BE2C (cell line): Measurements from ENCODE around the gene SIK2.
A peak's percentile ranks its signal among the peaks of the same experiment; 100 is the strongest.

Experiments used
- DNase-seq: peaks from one replicate; pipeline ENCODE4 v3.0.0-alpha.2; 2020
- H3K27me3 ChIP-seq: fragments of 250-450 bp; sonication (Bioruptor Pico); 2 replicates; pipeline ENCODE4 v1.5.1; 2020; ENCODE audit warnings: mild to moderate bottlenecking
- H3K36me3 ChIP-seq: fragments of 250-450 bp; sonication (Bioruptor Pico); 2 replicates; pipeline ENCODE4 v1.5.1; 2020; ENCODE audit warnings: mild to moderate bottlenecking
- H3K4me1 ChIP-seq: fragments of 250-450 bp; sonication (Bioruptor Pico); 2 replicates; pipeline ENCODE4 v1.5.1; 2020
- H3K4me3 ChIP-seq: 2 replicates; pipeline ENCODE4 v1.5.1; 2011; ENCODE audit warnings: low read depth, low read length
- H3K9me3 ChIP-seq: fragments of 250-450 bp; sonication (Bioruptor Pico); 2 replicates; pipeline ENCODE4 v1.5.1; 2020
- CTCF ChIP-seq: IDR thresholded peaks from 2 replicates; pipeline ENCODE4 v1.5.1; 2012; ENCODE audit warnings: mild to moderate bottlenecking, low read depth, low read length

The SIK2 gene

GRCh38 chr11:111733016-111733415 is 130.8 kb downstream of the SIK2 start:
- H3K4me3 ChIP-seq: no peak overlapping the region
- no peaks in the 10 kb centered on the region for H3K9me3 ChIP-seq
- no peak for TF ChIP-seq CTCF
- peaks cover 23% of the 10 kb centered on the region for H3K4me1 ChIP-seq
- H3K36me3 ChIP-seq: no peaks in the 10 kb centered on the region
- H3K27me3 ChIP-seq: no peaks in the 10 kb centered on the region
- DNase-seq: no peak

- TF ChIP-seq CTCF: no peak
- no peaks in the 10 kb centered on the region for H3K9me3 ChIP-seq
- no peak for DNase-seq
- no peak overlapping the region for H3K4me3 ChIP-seq
- no peaks in the 10 kb centered on the region for H3K27me3 ChIP-seq
- H3K4me1 ChIP-seq: peaks cover 23% of the 10 kb centered on the region
- no peaks in the 10 kb centered on the region for H3K36me3 ChIP-seq
These were observed 131.4 kb downstream of the SIK2 start for GRCh38 chr11:111733611-111734088.

- no peak for TF ChIP-seq CTCF
- no peak for DNase-seq
- no peaks in the 10 kb centered on the region for H3K27me3 ChIP-seq
- H3K9me3 ChIP-seq: no peaks in the 10 kb centered on the region
- no peaks in the 10 kb centered on the region for H3K36me3 ChIP-seq
- peak overlapping the region; percentile 60 for H3K4me3 ChIP-seq
- H3K4me1 ChIP-seq: peaks cover 23% of the 10 kb centered on the region
These were observed 132.1 kb downstream of the SIK2 start for GRCh38 chr11:111734101-111734953.

GRCh38 chr11:111734954-111735261 is 132.7 kb downstream of the SIK2 start:
- Histone ChIP-seq H3K9me3 (no peaks in the 10 kb centered on the region), H3K4me3 (peak overlapping the region; percentile 60), H3K4me1 (peaks cover 20% of the 10 kb centered on the region), H3K27me3 (no peaks in the 10 kb centered on the region), H3K36me3 (no peaks in the 10 kb centered on the region)
- TF ChIP-seq CTCF: no peak
- DNase-seq: no peak

- H3K4me1 ChIP-seq: peaks cover 17% of the 10 kb centered on the region
- peak; percentile 8; the same call in 1 of the 2 replicates for TF ChIP-seq CTCF
- H3K36me3 ChIP-seq: no peaks in the 10 kb centered on the region
- H3K9me3 ChIP-seq: no peaks in the 10 kb centered on the region
- peak overlapping the region; percentile 60 for H3K4me3 ChIP-seq
- DNase-seq: peak; percentile 79
- H3K27me3 ChIP-seq: no peaks in the 10 kb centered on the region
These were observed 133.2 kb downstream of the SIK2 start for GRCh38 chr11:111735262-111736116.
